GM12801 (cell line): Measurements from ENCODE around the gene DHX29.

Experiments used
- TF ChIP-seq, protein P1 (sequence below): IDR thresholded peaks from one replicate; pipeline ENCODE4 v1.5.1; 2011; ENCODE audit warnings: control low read depth; ENCODE audit not compliant: insufficient read length; ENCODE audit errors: extremely low read depth

Gene DHX29

DNA sequence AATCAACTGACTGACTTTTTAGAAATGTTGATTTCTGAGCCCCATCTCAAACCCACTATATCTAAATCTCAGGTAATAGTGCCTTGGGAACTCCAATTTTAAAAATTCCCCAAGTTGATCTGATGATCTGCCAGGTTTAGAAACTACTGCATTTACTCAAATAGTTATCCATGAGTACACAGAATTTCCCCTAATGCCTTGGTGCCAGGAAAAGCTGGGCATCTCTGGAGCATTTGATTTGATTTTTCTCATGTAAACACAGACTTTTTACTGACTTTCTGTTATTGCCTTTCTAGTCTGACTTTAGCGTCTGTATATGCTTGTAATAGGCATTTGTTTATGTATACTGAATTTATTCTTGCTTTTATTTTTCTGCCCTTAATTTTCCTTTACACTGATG, 36.1 kb upstream of the DHX29 start:
- TF ChIP-seq, protein P1, sequence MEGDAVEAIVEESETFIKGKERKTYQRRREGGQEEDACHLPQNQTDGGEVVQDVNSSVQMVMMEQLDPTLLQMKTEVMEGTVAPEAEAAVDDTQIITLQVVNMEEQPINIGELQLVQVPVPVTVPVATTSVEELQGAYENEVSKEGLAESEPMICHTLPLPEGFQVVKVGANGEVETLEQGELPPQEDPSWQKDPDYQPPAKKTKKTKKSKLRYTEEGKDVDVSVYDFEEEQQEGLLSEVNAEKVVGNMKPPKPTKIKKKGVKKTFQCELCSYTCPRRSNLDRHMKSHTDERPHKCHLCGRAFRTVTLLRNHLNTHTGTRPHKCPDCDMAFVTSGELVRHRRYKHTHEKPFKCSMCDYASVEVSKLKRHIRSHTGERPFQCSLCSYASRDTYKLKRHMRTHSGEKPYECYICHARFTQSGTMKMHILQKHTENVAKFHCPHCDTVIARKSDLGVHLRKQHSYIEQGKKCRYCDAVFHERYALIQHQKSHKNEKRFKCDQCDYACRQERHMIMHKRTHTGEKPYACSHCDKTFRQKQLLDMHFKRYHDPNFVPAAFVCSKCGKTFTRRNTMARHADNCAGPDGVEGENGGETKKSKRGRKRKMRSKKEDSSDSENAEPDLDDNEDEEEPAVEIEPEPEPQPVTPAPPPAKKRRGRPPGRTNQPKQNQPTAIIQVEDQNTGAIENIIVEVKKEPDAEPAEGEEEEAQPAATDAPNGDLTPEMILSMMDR, result no peak

DNA sequence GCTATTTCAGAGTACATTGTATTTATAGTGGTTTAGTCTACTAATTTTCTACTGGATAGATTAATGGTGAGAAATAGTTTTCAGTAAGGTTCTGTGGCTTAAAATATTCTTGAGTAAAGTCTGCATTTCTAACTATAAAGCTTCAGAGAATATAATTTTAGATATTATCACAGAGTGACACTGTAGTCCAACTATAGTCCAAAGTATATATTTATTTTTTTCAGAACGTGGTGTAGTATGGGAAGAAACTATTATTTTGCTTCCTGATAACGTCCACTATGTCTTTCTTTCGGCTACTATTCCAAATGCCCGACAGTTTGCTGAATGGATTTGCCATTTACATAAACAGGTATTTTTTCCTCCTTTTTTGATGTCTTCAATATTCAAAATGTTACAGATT, 35.6 kb upstream of the DHX29 start:
- TF ChIP-seq, protein P1, result no peak

DNA sequence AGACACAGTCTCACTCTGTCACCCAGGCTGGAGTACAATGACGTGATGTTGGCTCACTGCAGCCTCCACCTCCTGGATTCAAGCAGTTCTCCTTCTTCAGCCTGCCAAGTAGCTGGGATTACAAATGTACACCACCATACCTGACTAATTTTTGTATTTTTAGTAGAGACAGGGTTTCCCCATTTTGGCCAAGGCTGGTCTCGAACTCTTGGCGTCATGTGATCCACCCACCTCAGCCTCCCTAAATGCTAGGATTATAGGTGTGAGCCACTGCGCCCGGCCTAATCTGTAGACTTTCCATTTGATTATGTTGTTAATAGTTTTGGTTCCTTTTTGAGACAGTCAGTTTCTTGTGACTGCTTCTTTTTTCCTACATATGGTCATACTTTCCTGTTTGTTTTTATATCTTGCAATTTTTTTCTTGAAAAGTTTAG, 31.3 kb upstream of the DHX29 start:
- TF ChIP-seq, protein P1, result no peak

DNA sequence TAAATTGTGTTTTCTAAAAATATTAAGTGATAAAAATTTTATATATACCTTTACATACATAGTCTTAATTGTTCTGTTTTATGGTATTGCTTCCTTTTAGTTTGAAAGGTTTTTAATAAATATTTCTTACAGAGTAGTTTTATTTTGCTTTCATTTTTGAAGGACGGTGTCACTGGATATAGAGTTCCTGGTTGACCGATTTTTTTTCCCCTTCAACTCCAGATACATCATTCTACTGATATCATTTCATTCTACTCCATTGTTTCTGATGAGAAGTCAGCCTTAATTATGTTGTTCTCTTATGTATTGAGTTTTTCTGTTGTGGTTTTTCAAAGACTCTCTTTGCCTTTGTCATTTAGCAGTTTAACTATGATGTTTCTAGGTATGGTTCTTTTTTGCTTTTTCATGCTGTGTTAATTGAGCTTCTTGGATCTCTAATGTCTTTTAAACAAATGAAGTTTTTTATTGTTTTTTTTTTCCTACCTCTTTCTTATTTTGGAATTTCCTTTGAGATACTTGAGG, 30.7 kb upstream of the DHX29 start:
- TF ChIP-seq, protein P1, result no peak

DNA sequence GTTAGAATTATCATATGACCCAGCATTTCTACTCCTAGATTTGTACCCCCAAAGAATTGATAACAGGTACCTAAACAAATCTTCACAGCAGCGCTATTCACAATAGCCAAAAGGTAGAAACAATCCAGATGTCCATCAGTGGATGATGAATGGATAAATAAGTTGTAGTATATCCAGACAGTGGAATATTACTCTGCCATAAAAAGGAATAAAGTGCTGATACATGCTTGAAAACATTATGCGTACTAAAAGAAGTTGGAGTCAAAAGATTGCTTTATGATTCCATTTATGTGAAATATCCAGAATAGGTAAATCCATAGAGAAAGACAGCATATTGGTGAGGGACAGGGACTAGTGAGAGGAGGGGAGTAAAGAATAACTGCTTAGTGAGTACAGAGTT, 26.3 kb upstream of the DHX29 start:
- TF ChIP-seq, protein P1, result no peak

DNA sequence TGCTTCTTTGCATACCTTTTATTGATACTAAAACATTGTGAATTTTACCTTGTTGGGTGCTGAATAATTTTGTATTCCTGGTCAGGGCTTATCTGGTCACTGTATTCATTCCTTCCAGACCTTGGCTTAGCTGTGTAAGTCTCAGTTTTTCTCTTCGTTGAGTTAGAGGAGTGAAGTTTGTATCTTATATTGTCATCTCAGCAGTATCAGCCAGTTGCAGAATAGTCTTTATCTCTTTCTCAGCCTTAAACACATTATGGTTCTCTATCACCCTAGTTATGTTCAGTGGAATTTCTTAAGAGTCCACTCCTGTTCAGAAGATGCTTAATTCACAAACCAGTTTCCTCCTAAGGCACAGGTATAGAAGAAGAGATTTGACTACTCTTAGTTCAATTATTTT, 25.5 kb upstream of the DHX29 start:
- TF ChIP-seq, protein P1, result no peak

DNA sequence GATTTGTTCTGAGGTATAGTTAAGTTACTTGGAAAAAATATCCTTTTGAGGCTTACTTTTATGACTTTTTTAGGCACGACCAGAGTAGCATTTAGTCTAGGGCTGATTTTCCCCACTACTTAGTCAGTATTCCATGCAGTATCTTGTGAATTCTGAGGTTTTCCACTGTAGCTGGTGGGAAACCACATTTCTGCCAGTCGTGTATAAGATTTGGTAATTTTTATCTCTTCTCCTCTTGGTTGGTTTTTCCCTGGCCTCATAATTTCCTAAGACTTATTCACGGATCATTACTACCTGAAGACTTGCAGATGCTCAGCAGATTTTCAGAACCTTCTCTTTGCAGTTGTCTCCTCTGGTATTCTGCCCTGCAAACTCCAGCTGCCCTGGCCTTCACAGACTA, 23.8 kb upstream of the DHX29 start:
- TF ChIP-seq, protein P1, result no peak
